ENCODE measurements around the gene HLA-DRB1.
"Not testable (repeated sequence)": the region's sequence is repeated elsewhere in the genome, so short reads cannot be mapped to it uniquely, and the experiment has no call there.

HLA-DRB1 gene

GRCh38 chr6:32554116-32554965 lies 35.3 kb downstream of the HLA-DRB1 start:
- no peak for DNase-seq

GRCh38 chr6:32553037-32553742 lies 36.5 kb downstream of the HLA-DRB1 start:
- no peak for DNase-seq

DNA sequence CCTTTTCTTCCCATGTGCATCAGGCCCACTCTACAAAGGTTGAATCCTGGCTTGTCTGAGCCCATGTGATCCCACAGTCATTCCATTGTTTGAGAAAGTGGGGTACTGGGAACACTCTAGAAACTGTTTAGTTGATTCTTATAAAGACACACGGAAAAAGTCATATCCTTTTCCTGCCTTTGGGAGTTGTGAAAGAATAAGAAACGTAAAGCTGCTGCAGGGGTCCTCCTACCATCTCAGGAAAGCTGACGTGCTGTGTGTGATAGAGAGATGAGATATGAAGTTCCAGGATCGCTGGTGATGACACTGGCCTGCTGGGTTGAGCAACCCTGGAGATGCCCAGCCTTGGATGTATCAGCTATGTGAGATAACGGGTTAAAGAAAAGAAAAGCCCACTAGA lies 38.2 kb downstream of the HLA-DRB1 start:
- DNase-seq, result no peak

GRCh38 chr6:32539839-32540238 lies 49.8 kb downstream of the HLA-DRB1 start:
- DNase-seq, result no peak

- not testable (repeated sequence) for DNase-seq
These were observed 59.2 kb downstream of the HLA-DRB1 start for GRCh38 chr6:32530431-32530793.

GRCh38 chr6:32529697-32530430 lies 59.8 kb downstream of the HLA-DRB1 start, which contains the start of gene HLA-DRB5:
Gene HLA-DRB5 (minus strand): TSS chr6:32530287. CDS start chr6:32530224, 63 bp downstream.
- DNase-seq, result peak; percentile 59
